HG03460 (cell line): ENCODE results near the gene CEP250.
"Not testable (repeated sequence)": the region's sequence is repeated elsewhere in the genome, so short reads cannot be mapped to it uniquely, and the experiment has no call there.

Experiments used
- ATAC-seq: cut with Tn5 transposase; IDR thresholded peaks from one replicate; pipeline ENCODE4 v1.9.1; 2021; ENCODE audit not compliant: unreplicated experiment

Gene CEP250

GRCh38 chr20:35491823-35492222 lies 36.4 kb downstream of the CEP250 start:
- ATAC-seq: no peak

DNA sequence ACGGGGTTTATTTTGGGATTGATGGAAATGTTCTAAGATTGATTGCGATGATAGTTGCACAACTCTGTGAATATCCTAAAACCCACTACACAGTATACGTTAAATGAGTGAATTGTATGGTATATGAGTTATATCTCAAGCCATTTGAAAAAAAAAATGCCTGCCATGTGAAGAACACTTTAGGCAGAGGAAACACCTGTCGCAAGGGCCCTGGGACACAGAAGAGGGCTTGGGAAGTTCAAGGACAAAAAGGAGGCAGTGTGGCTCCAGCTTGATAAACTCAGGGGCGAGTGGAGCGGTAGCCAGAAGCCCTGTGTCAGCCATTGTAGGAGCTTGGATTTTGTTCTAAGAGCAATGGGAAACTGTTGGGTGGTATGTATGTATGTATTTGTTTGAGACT lies 37.0 kb downstream of the CEP250 start:
- ATAC-seq: no peak

- no peak for ATAC-seq
Measured at GRCh38 chr20:35496481-35496880, 41.1 kb downstream of the CEP250 start.

DNA sequence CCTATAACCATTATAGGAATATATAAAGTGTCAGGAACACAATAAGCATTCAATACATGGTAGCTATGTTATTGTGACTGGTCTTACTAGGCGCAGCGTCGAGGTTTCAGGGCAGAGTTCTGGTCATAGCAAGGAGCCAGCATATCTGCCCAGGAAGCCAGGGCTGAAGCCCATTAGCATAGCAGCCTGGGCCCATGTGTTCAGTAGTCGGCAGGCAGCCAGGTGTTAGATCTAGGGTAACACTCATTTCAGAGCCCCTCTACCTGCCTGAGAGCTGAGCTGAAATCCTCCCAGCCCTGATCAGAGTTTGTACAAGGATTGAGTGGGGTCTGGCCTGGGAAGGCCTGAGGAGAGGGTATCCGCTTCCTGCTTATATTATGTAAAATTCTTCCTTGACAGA lies 41.9 kb downstream of the CEP250 start:
- ATAC-seq: no peak

DNA sequence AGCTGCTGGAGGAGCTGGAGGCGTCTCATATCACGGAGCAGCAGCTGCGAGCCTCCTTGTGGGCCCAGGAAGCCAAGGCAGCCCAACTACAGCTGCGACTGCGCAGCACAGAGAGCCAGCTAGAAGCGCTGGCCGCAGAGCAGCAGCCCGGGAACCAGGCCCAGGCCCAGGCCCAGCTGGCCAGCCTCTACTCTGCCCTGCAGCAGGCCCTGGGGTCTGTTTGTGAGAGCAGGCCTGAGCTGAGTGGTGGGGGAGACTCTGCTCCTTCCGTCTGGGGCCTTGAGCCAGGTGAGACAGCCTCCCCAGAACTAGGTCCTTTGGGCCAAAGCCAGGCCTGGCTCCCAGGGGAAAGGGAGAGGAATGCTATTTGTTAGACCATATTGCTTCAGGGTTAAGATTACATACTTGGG lies 42.4 kb downstream of the CEP250 start:
- ATAC-seq: no peak

GRCh38 chr20:35499271-35499670 lies 43.9 kb downstream of the CEP250 start:
- ATAC-seq: no peak

GRCh38 chr20:35502352-35502751 lies 47.0 kb downstream of the CEP250 start:
- no peak for ATAC-seq

DNA sequence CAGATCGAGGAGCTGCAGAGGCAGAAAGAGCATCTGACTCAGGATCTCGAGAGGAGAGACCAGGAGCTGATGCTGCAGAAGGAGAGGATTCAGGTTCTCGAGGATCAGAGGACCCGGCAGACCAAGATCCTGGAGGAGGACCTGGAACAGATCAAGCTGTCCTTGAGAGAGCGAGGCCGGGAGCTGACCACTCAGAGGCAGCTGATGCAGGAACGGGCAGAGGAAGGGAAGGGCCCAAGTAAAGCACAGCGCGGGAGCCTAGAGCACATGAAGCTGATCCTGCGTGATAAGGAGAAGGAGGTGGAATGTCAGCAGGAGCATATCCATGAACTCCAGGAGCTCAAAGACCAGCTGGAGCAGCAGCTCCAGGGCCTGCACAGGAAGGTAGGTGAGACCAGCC lies 47.9 kb downstream of the CEP250 start:
- no peak for ATAC-seq

GRCh38 chr20:35503841-35504561 lies 48.6 kb downstream of the CEP250 start:
- ATAC-seq: no peak

DNA sequence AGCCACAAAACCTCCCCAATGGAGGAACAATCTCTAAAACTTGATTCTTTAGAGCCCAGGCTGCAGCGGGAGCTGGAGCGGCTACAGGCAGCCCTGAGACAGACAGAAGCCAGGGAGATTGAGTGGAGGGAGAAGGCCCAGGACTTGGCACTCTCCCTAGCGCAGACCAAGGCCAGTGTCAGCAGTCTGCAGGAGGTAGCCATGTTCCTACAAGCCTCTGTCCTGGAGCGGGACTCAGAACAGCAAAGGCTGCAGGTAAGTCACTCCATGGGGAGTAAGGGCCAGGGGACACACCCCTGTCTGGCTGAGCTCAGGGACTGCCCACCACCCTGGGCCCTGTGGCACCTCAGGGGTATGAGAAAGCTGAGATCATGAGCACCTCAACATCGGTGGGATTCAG lies 49.4 kb downstream of the CEP250 start:
- no peak for ATAC-seq

DNA sequence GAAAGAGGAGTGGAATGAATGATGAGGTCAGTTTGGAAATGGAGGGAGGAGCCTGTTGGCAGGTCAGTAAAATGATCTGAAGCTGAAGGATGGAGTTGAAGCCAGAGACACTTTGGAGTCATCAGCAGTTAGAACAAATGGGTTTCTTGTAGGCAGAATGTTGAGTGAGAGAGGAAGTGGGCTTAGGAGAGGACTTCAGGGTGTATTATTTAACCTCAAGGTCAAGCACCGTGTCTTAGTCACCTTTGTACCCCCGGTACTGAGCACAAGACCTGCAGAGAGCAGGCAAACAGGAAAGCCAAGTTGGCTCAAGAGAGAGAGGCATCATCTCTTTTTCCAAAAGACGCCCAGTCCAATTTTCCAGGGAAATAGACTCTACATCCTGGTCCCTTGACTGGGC lies 50.8 kb downstream of the CEP250 start:
- no peak for ATAC-seq

DNA sequence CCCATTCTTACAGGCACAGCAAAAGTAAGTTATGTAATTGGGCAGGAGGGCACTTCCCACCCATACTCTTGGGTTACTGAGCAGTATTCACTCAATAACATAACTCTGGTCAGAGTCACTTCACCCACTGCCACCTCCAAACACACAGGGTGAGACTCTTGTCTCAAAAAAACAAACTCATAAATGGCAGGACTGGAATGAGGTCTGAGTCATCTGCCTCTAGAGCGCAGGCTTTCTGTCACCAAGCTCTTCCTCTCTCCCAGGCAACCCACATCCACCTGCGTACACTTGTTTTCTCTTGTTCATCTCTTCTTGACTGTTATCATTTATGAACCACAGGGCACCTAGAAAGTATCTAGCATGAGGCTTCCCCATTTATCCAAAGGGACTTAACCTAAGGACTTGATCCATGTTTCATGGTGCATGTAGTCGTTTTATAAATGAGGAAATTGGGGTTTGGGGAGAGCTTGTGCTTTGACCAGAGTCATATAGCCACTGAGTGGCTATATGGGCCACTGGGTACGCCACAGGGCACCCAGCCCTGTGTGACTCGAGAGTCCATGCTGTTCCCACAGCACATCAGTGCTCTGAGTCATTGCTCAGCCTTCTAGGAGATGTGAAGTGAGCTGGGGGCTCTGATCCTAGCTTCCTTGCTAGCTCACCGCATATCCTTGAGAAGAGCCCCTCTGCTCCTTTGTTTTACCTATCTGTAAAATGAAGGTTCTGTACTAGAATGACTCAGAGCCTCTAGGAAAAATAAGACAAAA lies 51.7 kb downstream of the CEP250 start:
- ATAC-seq: no peak

DNA sequence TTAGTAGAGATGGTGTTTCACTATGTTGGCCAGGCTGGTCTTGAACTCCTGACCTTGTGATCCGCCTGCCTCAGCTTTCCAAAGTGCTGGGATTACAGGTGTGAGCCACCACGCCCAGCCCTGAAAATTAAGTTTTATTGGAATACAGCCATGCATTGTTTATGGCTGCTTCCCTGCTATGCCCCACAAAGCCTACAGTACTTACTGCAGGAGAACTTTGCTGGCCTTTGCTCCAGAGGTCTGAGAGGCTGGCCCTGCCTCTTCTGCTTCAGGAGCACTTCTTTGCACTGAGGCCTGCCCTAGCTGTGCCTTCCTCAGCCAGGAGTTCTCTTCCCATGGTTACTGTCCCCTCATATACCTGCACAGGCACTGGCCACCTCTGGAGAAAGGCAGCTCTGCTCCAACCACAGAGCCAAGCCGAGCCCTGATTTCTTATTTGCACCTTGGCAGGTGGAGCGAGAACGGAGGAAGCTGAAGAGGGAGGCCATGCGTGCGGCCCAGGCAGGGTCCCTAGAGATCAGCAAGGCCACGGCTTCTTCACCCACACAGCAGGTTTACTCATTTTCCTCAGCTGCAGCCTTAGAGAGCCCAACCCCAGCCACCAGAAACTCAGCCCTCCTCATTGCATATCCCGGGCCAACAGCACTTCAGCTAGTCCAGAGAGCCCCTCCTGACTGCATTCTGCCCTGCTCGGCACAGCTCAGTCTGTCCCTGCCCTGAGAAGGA lies 53.3 kb downstream of the CEP250 start:
- ATAC-seq: no peak

DNA sequence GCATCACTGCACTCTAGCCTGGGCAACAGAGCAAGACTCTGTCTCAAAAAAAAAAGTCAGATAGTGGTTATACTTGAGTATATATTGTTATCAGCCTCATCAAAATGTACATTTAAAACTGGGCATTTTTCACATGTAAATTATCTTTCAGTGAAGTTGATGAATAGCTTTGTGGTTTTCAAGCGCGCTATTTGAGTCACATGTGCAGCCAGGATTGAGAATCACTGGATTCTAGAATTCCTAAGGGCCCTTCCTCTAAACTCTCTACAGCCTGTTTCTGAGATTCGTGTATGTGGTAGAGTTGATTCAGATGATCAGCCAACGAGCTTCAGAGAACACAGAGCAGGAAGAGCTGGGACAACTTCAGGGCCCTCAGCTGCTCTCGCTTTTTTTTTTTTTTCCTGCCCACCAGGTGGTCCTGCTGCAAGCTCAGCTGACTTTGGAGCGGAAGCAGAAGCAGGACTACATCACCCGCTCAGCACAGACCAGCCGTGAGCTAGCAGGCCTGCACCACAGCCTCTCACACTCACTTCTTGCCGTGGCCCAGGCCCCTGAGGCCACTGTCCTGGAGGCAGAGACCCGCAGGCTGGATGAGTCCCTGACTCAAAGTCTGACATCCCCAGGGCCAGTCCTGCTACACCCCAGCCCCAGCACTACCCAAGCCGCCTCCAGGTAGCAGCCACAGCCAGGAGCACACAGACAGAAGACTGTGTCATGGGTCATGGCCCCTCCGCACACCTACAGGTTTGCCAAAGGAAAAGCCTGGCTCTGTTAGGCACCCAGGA lies 55.7 kb downstream of the CEP250 start:
- ATAC-seq: no peak

- no peak for ATAC-seq
Measured at GRCh38 chr20:35511814-35512420, 56.5 kb downstream of the CEP250 start.

GRCh38 chr20:35514371-35514932 lies 59.1 kb downstream of the CEP250 start:
- no peak for ATAC-seq

DNA sequence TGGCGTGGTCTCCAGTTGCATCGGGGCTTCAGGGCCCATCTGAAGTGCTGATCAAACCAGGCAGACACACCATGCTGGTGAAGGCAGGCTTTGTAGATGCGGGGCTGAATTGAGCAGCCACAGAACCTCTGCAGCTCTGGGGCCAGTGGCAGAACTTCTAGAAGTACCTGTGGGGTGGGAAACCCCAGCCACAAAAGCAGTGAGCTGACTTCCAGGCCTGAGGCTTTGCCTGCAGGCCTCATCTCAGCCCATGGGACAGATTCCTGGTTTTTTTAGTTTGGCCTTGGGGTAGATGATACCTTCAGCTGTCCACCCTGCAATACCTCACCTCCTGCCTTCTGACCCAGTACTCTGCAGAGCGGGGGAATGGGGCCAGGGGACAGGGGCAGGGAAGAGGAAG lies 59.9 kb downstream of the CEP250 start:
- ATAC-seq: no peak

GRCh38 chr20:35515949-35516645 lies 60.7 kb downstream of the CEP250 start:
- no peak for ATAC-seq

DNA sequence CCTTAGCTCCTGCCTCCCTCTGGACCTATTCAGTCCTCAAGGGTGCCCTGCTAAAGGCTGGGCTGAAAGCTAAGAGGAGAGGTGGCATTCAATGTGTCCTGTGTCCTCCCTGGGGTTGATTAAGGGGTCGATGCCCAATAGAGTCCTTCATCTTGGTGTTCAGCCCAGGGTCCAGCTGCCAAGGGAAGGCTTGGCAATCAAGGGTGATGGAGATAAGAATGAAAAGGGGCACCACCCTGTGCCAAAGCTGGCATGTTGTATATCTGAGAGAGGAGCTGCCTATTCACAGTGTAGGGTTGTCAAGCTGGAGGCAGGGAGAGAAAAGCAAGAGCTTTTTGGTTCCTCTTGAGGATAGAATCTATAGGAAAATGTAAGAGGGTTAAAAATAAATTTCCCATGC lies 61.7 kb downstream of the CEP250 start:
- ATAC-seq: no peak

DNA sequence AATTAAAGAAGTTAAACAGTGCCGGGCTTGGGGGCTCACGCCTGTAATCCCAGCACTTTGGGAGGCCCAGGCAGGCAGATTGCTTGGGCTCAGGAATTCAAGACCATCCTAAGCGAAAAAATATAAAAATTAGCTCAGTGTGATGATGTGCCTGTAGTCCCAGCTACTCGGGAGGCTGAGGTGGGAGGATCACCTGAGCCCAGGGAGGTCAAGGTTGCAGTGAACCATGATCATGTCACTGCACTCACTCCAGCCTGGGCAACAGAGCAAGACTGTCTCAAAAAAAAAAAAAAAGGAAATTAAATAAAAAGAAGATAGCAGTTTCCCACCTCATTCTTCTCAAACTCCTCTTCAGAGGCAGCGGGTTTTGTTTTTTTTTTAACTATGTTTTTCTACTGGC lies 62.4 kb downstream of the CEP250 start:
- not testable (repeated sequence) for ATAC-seq
